ENCODE results near the gene RHBG. TPM values are rescaled to one million over a fixed set of nuclear protein-coding genes. Genes with fewer than 3 reads are reported as not detected.

Gene RHBG
- total and polyA plus RNA-seq, 2 donors (not counting 3 experiments of a cell fraction or from before 2014, with no cell fraction given), result not detected

GRCh38 chr1:156412653-156413321 lies 43.8 kb downstream of the RHBG start:
- CTCF ChIA-PET, result interaction anchor here (1.6 to 8.9 kb wide), 2 partner anchors 28 to 33 kb away, joined by 4 to 78 read pairs; no protein-coding TSS in a partner anchor
- no peak overlapping the region for H3K4me3 ChIP-seq (replicated peaks in 1 of 3; ENCODE audit: insufficient read depth in 1 of 3, low read depth in 1 of 3, low read length in 3 of 3)
- H3K27me3 ChIP-seq (ENCODE audit: control insufficient read depth in 2 of 2, insufficient read depth in 2 of 2, low read length in 2 of 2), result peaks cover 10 to 18% of the 10 kb centered on the region in 2 experiments
- no peak overlapping the region for H3K4me2 ChIP-seq (ENCODE audit: insufficient read depth, low read length)
- TF ChIP-seq POLR2A (IDR thresholded peaks at IDR 0.05; ENCODE audit: low read depth, low read length) (no peak), JUN (IDR thresholded peaks at IDR 0.05; ENCODE audit: borderline replicate concordance, insufficient read depth, insufficient read length, low read depth) (no peak), GATA2 (IDR thresholded peaks at IDR 0.05; ENCODE audit: insufficient read depth, insufficient read length, low read depth, low read length) (no peak), FOS (IDR thresholded peaks at IDR 0.05; ENCODE audit: borderline replicate concordance, insufficient read depth, low read length) (no peak), POLR2AphosphoS5 (IDR thresholded peaks at IDR 0.05; ENCODE audit: insufficient read depth, low read depth, low read length) (no peak), MYC (IDR thresholded peaks at IDR 0.05; ENCODE audit: low read depth, low read length) (no peak)
- TF ChIP-seq, protein P1, sequence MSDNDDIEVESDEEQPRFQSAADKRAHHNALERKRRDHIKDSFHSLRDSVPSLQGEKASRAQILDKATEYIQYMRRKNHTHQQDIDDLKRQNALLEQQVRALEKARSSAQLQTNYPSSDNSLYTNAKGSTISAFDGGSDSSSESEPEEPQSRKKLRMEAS (IDR thresholded peaks at IDR 0.05; ENCODE audit: insufficient read depth, insufficient read length), result no peak
- no peaks in the 10 kb centered on the region for H3K4me1 ChIP-seq (ENCODE audit: control insufficient read depth, extremely low read depth, insufficient read depth, low read length)
- POLR2A ChIA-PET, result no interaction called here
- no peaks in the 10 kb centered on the region for H3K9me3 ChIP-seq (replicated peaks; ENCODE audit: control insufficient read depth, insufficient read depth, low read length)
- dilution Hi-C loops (cut with MboI; ENCODE audit: extremely low pct_ligation_motif_present, low sequenced_read_pairs) (no loop called here), intact Hi-C loops (cut with micrococcal nuclease) (no loop called here)
- no peaks in the 10 kb centered on the region for H4K20me1 ChIP-seq (replicated peaks; ENCODE audit: control insufficient read depth, extremely low read depth, insufficient read depth, low read length)
- H3K36me3 ChIP-seq (ENCODE audit: control insufficient read depth in 2 of 2, extremely low read depth in 1 of 2, insufficient read depth in 2 of 2, low read length in 2 of 2), result no peaks in the 10 kb centered on the region
- no peaks in the 10 kb centered on the region for H3K9me1 ChIP-seq (replicated peaks; ENCODE audit: control insufficient read depth, extremely low read depth, insufficient read depth, low read length)
- DNase-seq (ENCODE audit: low read depth, low spot score) (no peak), FAIRE-seq (no peak)
- no peak overlapping the region for H2AFZ ChIP-seq (ENCODE audit: low read depth, low read length)
- no peak overlapping the region for H3K27ac ChIP-seq (ENCODE audit: insufficient read depth, low read depth, low read length)
- no peaks in the 10 kb centered on the region for H3K79me2 ChIP-seq (ENCODE audit: control insufficient read depth, insufficient read depth, low read length)
- no TSS peak for BruUV-seq (replicated peaks)
- H3K9ac ChIP-seq (replicated peaks; ENCODE audit: extremely low read depth, insufficient read depth, low read length), result no peak overlapping the region

Measured in endothelial cell of umbilical vein (primary cell).